HEK293T (cell line): ENCODE results near the gene KMT2C.

ENCODE experiments used
- CTCF ChIA-PET: fragments of 350-600 bp; formaldehyde crosslinking; extraction: SDS; loops from one replicate; lab custom pipeline; 2021; ENCODE audit warnings: antibody characterized with exemption, inconsistent platforms; lab: Yijun Ruan, JAX
- POLR2A ChIA-PET: fragments of 350-600 bp; formaldehyde crosslinking; extraction: SDS; loops from one replicate; lab custom pipeline; 2020; ENCODE audit warnings: antibody characterized with exemption, inconsistent platforms; lab: Yijun Ruan, JAX
- DNase-seq: peaks from one replicate; pipeline ENCODE4 v3.0.0; 2012; ENCODE audit warnings: mixed read lengths; ENCODE audit errors: extremely low spot score
- ARNT ChIP-seq: fragments of 450-650 bp; IDR thresholded peaks from 2 replicates; pipeline ENCODE4 v1.6.1; 2017; ENCODE audit warnings: mild to moderate bottlenecking
- BHLHE40 ChIP-seq: fragments of 450-650 bp; IDR thresholded peaks from 2 replicates; pipeline ENCODE4 v1.6.1; 2016; ENCODE audit warnings: mild to moderate bottlenecking, moderate library complexity, borderline replicate concordance
- CTBP1 ChIP-seq: fragments of 450-650 bp; IDR thresholded peaks from 2 replicates; pipeline ENCODE4 v1.6.1; 2016; ENCODE audit warnings: borderline replicate concordance
- ELF4 ChIP-seq: fragments of 450-650 bp; IDR thresholded peaks from 2 replicates; pipeline ENCODE4 v1.6.1; 2017; ENCODE audit warnings: antibody characterized with exemption
- FOXA1 ChIP-seq: fragments of 450-650 bp; IDR thresholded peaks from 2 replicates; pipeline ENCODE4 v1.6.1; 2016; ENCODE audit warnings: mild to moderate bottlenecking
- FOXK2 ChIP-seq: fragments of 450-650 bp; IDR thresholded peaks from 2 replicates; pipeline ENCODE4 v1.6.1; 2016; ENCODE audit warnings: mild to moderate bottlenecking
- FOXM1 ChIP-seq: fragments of 450-650 bp; IDR thresholded peaks from 2 replicates; pipeline ENCODE4 v1.6.1; 2017; ENCODE audit warnings: mild to moderate bottlenecking, borderline replicate concordance
- HDGF ChIP-seq: fragments of 450-650 bp; IDR thresholded peaks from 2 replicates; pipeline ENCODE4 v1.6.1; 2017; ENCODE audit warnings: antibody characterized with exemption, borderline replicate concordance
- L3MBTL2 ChIP-seq: fragments of 450-650 bp; conservative IDR thresholded peaks from 2 replicates; pipeline ENCODE4 v1.6.1; 2016; ENCODE audit warnings: mild to moderate bottlenecking
- LEF1 ChIP-seq: fragments of 450-650 bp; IDR thresholded peaks from 2 replicates; pipeline ENCODE4 v1.6.1; 2017; ENCODE audit warnings: mild to moderate bottlenecking, borderline replicate concordance
- NFRKB ChIP-seq: fragments of 450-650 bp; IDR thresholded peaks from 2 replicates; pipeline ENCODE4 v1.6.1; 2016; ENCODE audit warnings: mild to moderate bottlenecking, moderate library complexity
- PKNOX1 ChIP-seq: fragments of 450-650 bp; IDR thresholded peaks from 2 replicates; pipeline ENCODE4 v1.6.1; 2016
- SP1 ChIP-seq: fragments of 450-650 bp; IDR thresholded peaks from 2 replicates; pipeline ENCODE4 v1.6.1; 2017
- SUZ12 ChIP-seq: fragments of 450-650 bp; IDR thresholded peaks from 2 replicates; pipeline ENCODE4 v1.6.1; 2016; ENCODE audit warnings: mild to moderate bottlenecking
- TARDBP ChIP-seq: fragments of 450-650 bp; IDR thresholded peaks from 2 replicates; pipeline ENCODE4 v1.6.1; 2016
- ZNF384 ChIP-seq: fragments of 450-650 bp; IDR thresholded peaks from 2 replicates; pipeline ENCODE4 v1.6.1; 2016

KMT2C gene

GRCh38 chr7:152128252-152128651, 307.6 kb downstream of the KMT2C start:
- ChIA-PET CTCF (no interaction called here), POLR2A (no interaction called here)
- no peak for DNase-seq
- TF ChIP-seq FOXA1 (no peak), BHLHE40 (no peak), SP1 (no peak), LEF1 (no peak), PKNOX1 (no peak), FOXM1 (no peak), HDGF (no peak), ZNF384 (no peak), CTBP1 (no peak), NFRKB (no peak), TARDBP (no peak), ARNT (no peak), ELF4 (no peak), L3MBTL2 (no peak), FOXK2 (no peak)

DNA sequence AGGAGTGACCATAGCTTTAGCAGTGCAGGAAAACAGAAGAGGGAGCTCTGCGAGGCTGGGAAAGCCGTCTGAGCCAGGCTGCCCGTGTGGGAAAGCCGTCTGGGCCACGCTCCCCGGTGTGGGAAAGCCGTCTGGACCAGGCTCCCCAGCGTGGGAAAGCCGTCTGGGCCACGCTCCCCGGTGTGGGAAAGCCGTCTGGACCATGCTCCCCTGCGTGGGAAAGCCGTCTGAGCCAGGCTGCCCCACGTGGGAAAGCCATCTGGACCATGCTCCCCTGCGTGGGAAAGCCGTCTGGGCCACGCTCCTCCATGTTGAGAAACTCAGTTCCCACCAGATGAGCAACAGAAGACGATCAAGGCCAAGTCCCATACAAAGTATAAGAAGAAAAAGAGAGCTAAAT, 308.6 kb downstream of the KMT2C start:
- no peak for TF ChIP-seq SUZ12
- TF ChIP-seq CTBP1 = no peak
- TF ChIP-seq L3MBTL2 = no peak
- no peak for TF ChIP-seq BHLHE40
- no peak for TF ChIP-seq FOXA1
- CTCF ChIA-PET = no interaction called here
- no peak for DNase-seq
- POLR2A ChIA-PET = no interaction called here

- TF ChIP-seq SP1 (no peak), SUZ12 (no peak), FOXM1 (no peak), CTBP1 (no peak), ELF4 (no peak), FOXA1 (no peak), PKNOX1 (no peak), FOXK2 (no peak), TARDBP (no peak)
- POLR2A ChIA-PET = no interaction called here
- CTCF ChIA-PET = no interaction called here
- DNase-seq = no peak
Measured at GRCh38 chr7:152126741-152127140, 309.1 kb downstream of the KMT2C start.

DNA sequence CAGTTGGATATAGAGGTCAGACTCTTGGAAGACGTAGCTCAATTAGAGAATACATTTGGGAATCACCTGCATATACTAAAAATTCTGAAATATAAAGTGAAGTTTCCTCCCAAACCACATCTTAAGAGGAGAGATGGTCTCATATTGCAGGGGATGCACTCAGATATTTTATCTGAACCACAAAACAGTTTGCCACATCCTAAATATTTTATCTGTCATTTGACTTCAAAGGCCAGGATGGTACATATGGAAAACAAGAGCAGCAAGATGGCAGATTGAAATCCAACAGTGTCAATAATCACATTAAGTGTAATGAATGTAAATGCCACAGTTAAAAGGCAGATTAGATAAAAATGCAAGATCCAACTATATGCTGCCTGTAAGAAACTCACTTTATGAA, 313.3 kb downstream of the KMT2C start:
- TF ChIP-seq NFRKB = no peak
- no peak for TF ChIP-seq L3MBTL2
- TF ChIP-seq SP1 = no peak
- TF ChIP-seq SUZ12 = no peak
- no peak for TF ChIP-seq BHLHE40
- no peak for TF ChIP-seq ZNF384
- TF ChIP-seq CTBP1 = no peak
- TF ChIP-seq HDGF = no peak
- TF ChIP-seq PKNOX1 = no peak
- TF ChIP-seq FOXK2 = no peak
- no peak for TF ChIP-seq FOXM1
- TF ChIP-seq LEF1 = no peak
- no peak for TF ChIP-seq ELF4
- no peak for TF ChIP-seq TARDBP
- no peak for TF ChIP-seq FOXA1
- TF ChIP-seq ARNT = no peak
- POLR2A ChIA-PET = no interaction called here
- CTCF ChIA-PET = no interaction called here
- DNase-seq = no peak

DNA sequence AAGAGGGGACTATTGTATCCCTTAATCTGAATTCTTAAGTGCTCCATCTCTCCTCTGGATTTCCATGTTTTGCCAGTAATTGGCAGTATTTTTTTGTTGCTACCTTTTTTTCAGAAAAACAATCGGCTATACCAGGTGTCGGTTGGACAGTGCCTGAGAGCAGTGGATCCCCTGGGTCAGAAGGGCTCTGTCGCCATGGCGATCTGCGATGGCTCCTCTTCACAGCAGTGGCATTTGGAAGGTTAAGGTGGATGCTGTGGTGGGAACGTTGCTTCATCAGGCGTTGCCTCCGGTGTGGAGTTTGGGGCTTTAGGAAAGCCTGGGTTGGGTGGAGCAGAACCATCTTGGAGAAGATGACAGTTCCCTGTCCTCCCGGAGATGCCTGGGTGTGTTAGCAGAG, 314.4 kb downstream of the KMT2C start:
- DNase-seq = no peak
- TF ChIP-seq FOXM1 = no peak
- ChIA-PET POLR2A (no interaction called here), CTCF (no interaction called here)

GRCh38 chr7:152120776-152121175, 315.0 kb downstream of the KMT2C start:
- POLR2A ChIA-PET = no interaction called here
- TF ChIP-seq ZNF384 = no peak
- TF ChIP-seq HDGF = no peak
- no peak for TF ChIP-seq CTBP1
- TF ChIP-seq FOXK2 = no peak
- TF ChIP-seq L3MBTL2 = no peak
- TF ChIP-seq FOXM1 = no peak
- no peak for TF ChIP-seq TARDBP
- no peak for DNase-seq
- CTCF ChIA-PET = no interaction called here

GRCh38 chr7:152120210-152120609, 315.6 kb downstream of the KMT2C start:
- CTCF ChIA-PET = no interaction called here
- DNase-seq = no peak

More at GRCh38 chr7:152120210-152120609, 315.6 kb downstream of the KMT2C start:
- POLR2A ChIA-PET = no interaction called here
- TF ChIP-seq ARNT = no peak
- no peak for TF ChIP-seq HDGF
- no peak for TF ChIP-seq ELF4
- no peak for TF ChIP-seq L3MBTL2
- no peak for TF ChIP-seq SP1
- no peak for TF ChIP-seq SUZ12
- TF ChIP-seq FOXA1 = no peak
- TF ChIP-seq NFRKB = no peak
